ENCODE results near the gene IGBP1. TPM values are rescaled to one million over a fixed set of nuclear protein-coding genes. Genes with fewer than 3 reads are reported as not detected.
A peak's percentile ranks its signal among the peaks of the same experiment; 100 is the strongest.

IGBP1 gene
- total and polyA plus RNA-seq, 4 experiments from 2014 or later: 56.3 to 66.2 (median 60.8) TPM

DNA sequence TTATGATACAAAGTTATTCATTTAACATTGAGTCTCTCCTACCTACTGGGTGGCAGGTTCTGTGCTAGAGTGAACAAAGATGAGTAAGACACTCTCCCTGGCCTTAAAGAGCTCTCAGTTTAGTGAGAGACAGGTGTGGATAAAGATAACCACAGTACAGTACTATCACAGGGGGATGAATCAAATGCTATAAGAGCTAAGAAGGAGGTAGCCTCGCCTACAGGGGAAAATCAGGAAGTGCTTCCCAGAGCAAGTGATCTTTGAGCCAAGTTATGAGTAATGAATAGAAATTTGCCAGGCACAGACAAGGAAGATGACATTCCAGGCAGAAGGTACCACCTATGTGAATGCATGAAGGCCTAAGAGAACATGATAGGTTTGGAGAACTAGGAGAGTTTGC is 3.4 kb upstream of the IGBP1 start:
- CTCF ChIA-PET (ENCODE audit: partially characterized antibody): interaction anchor here (1.1 kb wide), 1 partner anchor 32 kb away, joined by 4 read pairs; no protein-coding TSS in a partner anchor

DNA sequence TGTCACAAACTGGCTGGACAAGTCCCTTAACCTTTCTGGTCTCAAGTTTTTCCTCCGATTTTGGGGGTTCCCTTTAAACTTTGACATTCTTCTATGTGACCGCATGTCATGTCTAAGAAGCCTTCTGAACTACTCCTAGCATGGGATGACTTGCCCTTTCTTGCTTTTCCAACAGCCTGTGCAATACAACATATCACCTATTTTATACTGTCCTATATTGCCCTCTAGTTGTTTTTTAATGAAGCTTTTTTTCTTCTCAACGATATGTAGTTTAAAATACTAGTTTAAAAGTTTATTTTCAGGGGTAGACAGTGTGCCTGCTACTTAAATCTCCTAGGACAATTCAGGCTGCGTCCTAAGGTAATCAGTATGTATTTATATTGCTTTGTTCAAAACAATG is 1.0 kb upstream of the IGBP1 start:
- Histone ChIP-seq H3K9me3 (ENCODE audit: control insufficient read depth in 1 of 2, low read length in 2 of 2) (no peaks in the 10 kb centered on the region), H3K4me3 (ENCODE audit: low read length in 2 of 2) (no peak overlapping the region), H3K27me3 (ENCODE audit: insufficient read depth, low read length) (no peaks in the 10 kb centered on the region), H3K27ac (ENCODE audit: low read depth, low read length) (no peak overlapping the region), H3K36me3 (ENCODE audit: insufficient read depth, low read length) (peaks cover 3% of the 10 kb centered on the region), H3K4me1 (ENCODE audit: insufficient read depth, low read length) (peaks cover 35% of the 10 kb centered on the region)
- H3K27ac Mint-ChIP-seq: peak overlapping the region; percentile 5 to 79 (median 39)
- H3K27me3 Mint-ChIP-seq: no peaks in the 10 kb centered on the region
- H3K4me3 Mint-ChIP-seq: peak overlapping the region in 7 of 8 donors; percentile 6 to 53 (median 35)
- POLR2A ChIA-PET (ENCODE audit: partially characterized antibody): interaction anchor here (1.9 to 2.6 kb wide), 2 partner anchors 302 to 624 kb away, joined by 8 to 16 read pairs; no protein-coding TSS in a partner anchor
- CTCF ChIA-PET (ENCODE audit: partially characterized antibody): interaction anchor here (1.6 to 2.2 kb wide), 3 partner anchors 10 to 303 kb away, joined by 5 to 9 read pairs (median 7); no protein-coding TSS in a partner anchor
- DNase-seq: no peak
- no peaks in the 10 kb centered on the region for H3K9me3 Mint-ChIP-seq
- intact Hi-C loops (cut with micrococcal nuclease): loop anchor here (1.0 to 10.0 kb wide), 4 partner anchors 320 to 1627 kb away; partner anchors contain the start of gene PJA1
- H3K36me3 Mint-ChIP-seq: peaks cover 0 to 25% of the 10 kb centered on the region in 2 donors
- H3K4me1 Mint-ChIP-seq: peaks cover 16 to 35% (median 22%) of the 10 kb centered on the region in 4 donors

More for the DNA sequence above, 3.4 kb upstream of the IGBP1 start:
- Mint-ChIP-seq H3K36me3 (peaks cover 0 to 12% of the 10 kb centered on the region in 2 donors), H3K4me3 (no peak overlapping the region), H3K9me3 (no peaks in the 10 kb centered on the region), H3K27ac (no peak overlapping the region), H3K4me1 (peaks cover 7 to 20% (median 9%) of the 10 kb centered on the region in 4 donors), H3K27me3 (no peaks in the 10 kb centered on the region)
- intact Hi-C loops (cut with micrococcal nuclease): loop anchor here (5.0 to 10.0 kb wide), 3 partner anchors 322 to 1625 kb away; partner anchors contain the start of gene PJA1
- no peaks in the 10 kb centered on the region for H3K9me3 ChIP-seq (ENCODE audit: control insufficient read depth in 1 of 2, low read length in 2 of 2)
- peaks cover under 1% of the 10 kb centered on the region for H3K36me3 ChIP-seq (ENCODE audit: insufficient read depth, low read length)
- DNase-seq: no peak
- no peak overlapping the region for H3K27ac ChIP-seq (ENCODE audit: low read depth, low read length)
- no peak overlapping the region for H3K4me3 ChIP-seq (ENCODE audit: low read length in 2 of 2)
- peaks cover 19% of the 10 kb centered on the region for H3K4me1 ChIP-seq (ENCODE audit: insufficient read depth, low read length)
- POLR2A ChIA-PET (ENCODE audit: partially characterized antibody): no interaction called here
- H3K27me3 ChIP-seq (ENCODE audit: insufficient read depth, low read length): no peaks in the 10 kb centered on the region

DNA sequence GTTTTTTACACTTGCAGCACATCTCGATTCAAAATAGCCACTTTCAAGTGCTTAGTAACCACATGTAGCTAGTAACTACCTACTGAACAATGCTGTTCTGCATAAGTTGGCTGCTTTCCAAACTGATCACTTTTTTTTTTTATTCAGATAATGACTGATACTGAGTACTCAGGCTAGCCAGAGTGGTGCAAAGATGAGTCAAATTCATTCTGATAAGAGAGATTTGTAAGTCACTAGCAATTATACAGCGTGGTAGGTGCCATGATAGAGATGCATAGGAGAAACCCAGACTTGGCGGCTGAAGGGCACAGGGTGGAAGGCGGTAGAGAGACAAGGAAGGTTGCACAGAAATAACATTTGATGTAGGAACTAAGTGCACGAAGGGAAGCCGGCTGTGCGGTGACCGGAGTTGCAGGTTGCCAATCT is 357 bp upstream of the IGBP1 start:
- Mint-ChIP-seq H3K4me3 (peak overlapping the region; percentile 87 to 99 (median 98)), H3K4me1 (peaks cover 16 to 38% (median 22%) of the 10 kb centered on the region in 4 donors), H3K9me3 (no peaks in the 10 kb centered on the region), H3K27me3 (no peaks in the 10 kb centered on the region), H3K27ac (peak overlapping the region; percentile 84 to 99 (median 98)), H3K36me3 (peaks cover 0 to 28% of the 10 kb centered on the region in 2 donors)
- peaks cover 3% of the 10 kb centered on the region for H3K36me3 ChIP-seq (ENCODE audit: insufficient read depth, low read length)
- ChIA-PET CTCF (ENCODE audit: partially characterized antibody) (interaction anchor here (1.0 to 2.2 kb wide), 7 partner anchors 10 to 1305 kb away, joined by 3 to 9 read pairs (median 6); partner anchors contain the start of genes KIF4A and PDZD11), POLR2A (ENCODE audit: partially characterized antibody) (interaction anchor here (0.5 to 2.6 kb wide), 10 partner anchors 17 to 1968 kb away, joined by 3 to 16 read pairs (median 6); partner anchors contain the start of genes EFNB1, KIF4A, PDZD11 and PJA1)
- peak in 1 of 5 donors; percentile 42 for DNase-seq
- H3K27me3 ChIP-seq (ENCODE audit: insufficient read depth, low read length): no peaks in the 10 kb centered on the region
- peaks cover 35% of the 10 kb centered on the region for H3K4me1 ChIP-seq (ENCODE audit: insufficient read depth, low read length)
- peak overlapping the region; percentile 77 for H3K27ac ChIP-seq (ENCODE audit: low read depth, low read length)
- no peaks in the 10 kb centered on the region for H3K9me3 ChIP-seq (ENCODE audit: control insufficient read depth in 1 of 2, low read length in 2 of 2)
- peak overlapping the region; percentile 89 to 90 for H3K4me3 ChIP-seq (ENCODE audit: low read length in 2 of 2)
- intact Hi-C loops (cut with micrococcal nuclease): loop anchor here (1.0 to 10.0 kb wide), 8 partner anchors 64 to 1628 kb away; partner anchors contain the start of genes EFNB1 and PJA1

DNA sequence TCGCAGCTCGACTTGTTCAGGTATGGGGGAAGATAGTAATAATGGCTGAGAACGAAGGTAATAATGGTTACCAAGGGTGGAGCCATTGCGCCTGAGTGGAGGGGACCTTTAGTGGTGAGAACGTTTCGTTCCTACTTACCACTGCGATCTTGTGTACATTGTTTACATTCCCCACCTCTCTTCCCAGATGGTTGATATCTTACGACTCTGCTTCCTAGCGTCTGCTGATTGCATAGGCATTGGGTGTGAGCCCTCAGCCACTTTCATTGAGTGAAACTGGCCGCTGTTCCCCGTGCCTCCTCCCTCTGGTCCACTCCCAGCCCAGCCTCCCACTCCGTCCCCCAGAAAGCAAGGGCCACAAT is 850 bp downstream of the IGBP1 start:
- Histone ChIP-seq H3K36me3 (ENCODE audit: insufficient read depth, low read length) (peaks cover 3% of the 10 kb centered on the region), H3K4me1 (ENCODE audit: insufficient read depth, low read length) (peaks cover 35% of the 10 kb centered on the region), H3K27ac (ENCODE audit: low read depth, low read length) (peak overlapping the region; percentile 77), H3K4me3 (ENCODE audit: low read length in 2 of 2) (peak overlapping the region; percentile 89 to 90), H3K9me3 (ENCODE audit: control insufficient read depth in 1 of 2, low read length in 2 of 2) (no peaks in the 10 kb centered on the region), H3K27me3 (ENCODE audit: insufficient read depth, low read length) (no peaks in the 10 kb centered on the region)
- Mint-ChIP-seq H3K4me1 (peaks cover 16 to 38% (median 21%) of the 10 kb centered on the region in 4 donors), H3K4me3 (peak overlapping the region; percentile 87 to 99 (median 98)), H3K9me3 (no peaks in the 10 kb centered on the region), H3K36me3 (peaks cover 0 to 29% of the 10 kb centered on the region in 2 donors), H3K27ac (peak overlapping the region; percentile 84 to 99 (median 98)), H3K27me3 (no peaks in the 10 kb centered on the region)
- POLR2A ChIA-PET (ENCODE audit: partially characterized antibody): interaction anchor here (0.8 to 2.6 kb wide), 9 partner anchors 10 to 1305 kb away, joined by 3 to 16 read pairs (median 5); partner anchors contain the start of genes EFNB1, KIF4A, PDZD11 and PJA1
- CTCF ChIA-PET (ENCODE audit: partially characterized antibody): interaction anchor here (0.9 to 2.2 kb wide), 7 partner anchors 37 to 1306 kb away, joined by 3 to 9 read pairs (median 6); partner anchors contain the start of genes KIF4A and PDZD11
- no peak for DNase-seq
- intact Hi-C loops (cut with micrococcal nuclease): loop anchor here (5.0 to 10.0 kb wide), 3 partner anchors 318 to 1629 kb away; partner anchors contain the start of gene PJA1

DNA sequence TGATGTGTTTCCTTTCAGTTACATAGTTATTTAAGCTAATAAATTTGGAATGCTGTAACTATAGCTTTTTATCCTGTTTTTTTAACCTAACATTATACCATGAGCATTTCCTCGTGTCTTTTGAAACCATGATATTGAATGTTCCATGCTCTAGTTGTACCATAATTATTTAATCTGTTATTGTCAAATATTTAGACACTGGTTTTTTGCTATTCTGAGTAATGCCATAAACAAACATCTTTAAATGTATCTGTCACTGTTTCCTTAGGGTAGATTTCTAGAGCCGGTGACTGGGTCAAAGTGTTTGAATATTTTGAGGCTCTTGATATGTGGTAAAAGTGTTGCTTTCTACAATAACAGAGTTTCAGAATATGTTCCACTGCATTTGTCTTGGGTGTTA is 5.4 kb downstream of the IGBP1 start:
- no peaks in the 10 kb centered on the region for H3K27me3 Mint-ChIP-seq
- Histone ChIP-seq H3K4me1 (ENCODE audit: insufficient read depth, low read length) (peaks cover 23% of the 10 kb centered on the region), H3K27ac (ENCODE audit: low read depth, low read length) (no peak overlapping the region), H3K4me3 (ENCODE audit: low read length in 2 of 2) (no peak overlapping the region), H3K9me3 (ENCODE audit: control insufficient read depth in 1 of 2, low read length in 2 of 2) (no peaks in the 10 kb centered on the region), H3K27me3 (ENCODE audit: insufficient read depth, low read length) (no peaks in the 10 kb centered on the region), H3K36me3 (ENCODE audit: insufficient read depth, low read length) (peaks cover 3% of the 10 kb centered on the region)
- CTCF ChIA-PET (ENCODE audit: partially characterized antibody): interaction anchor here (0.7 kb wide), 1 partner anchor 1044 kb away, joined by 3 read pairs; no protein-coding TSS in a partner anchor
- H3K27ac Mint-ChIP-seq: no peak overlapping the region
- H3K4me3 Mint-ChIP-seq: no peak overlapping the region
- intact Hi-C loops (cut with micrococcal nuclease): loop anchor here (10.0 kb wide), 2 partner anchors 974 to 1634 kb away; partner anchors contain the start of gene PJA1
- H3K4me1 Mint-ChIP-seq: peaks cover 17 to 36% (median 27%) of the 10 kb centered on the region in 4 donors
- POLR2A ChIA-PET (ENCODE audit: partially characterized antibody): no interaction called here
- DNase-seq: no peak
- H3K36me3 Mint-ChIP-seq: peaks cover 0 to 45% of the 10 kb centered on the region in 2 donors
- no peaks in the 10 kb centered on the region for H3K9me3 Mint-ChIP-seq

DNA sequence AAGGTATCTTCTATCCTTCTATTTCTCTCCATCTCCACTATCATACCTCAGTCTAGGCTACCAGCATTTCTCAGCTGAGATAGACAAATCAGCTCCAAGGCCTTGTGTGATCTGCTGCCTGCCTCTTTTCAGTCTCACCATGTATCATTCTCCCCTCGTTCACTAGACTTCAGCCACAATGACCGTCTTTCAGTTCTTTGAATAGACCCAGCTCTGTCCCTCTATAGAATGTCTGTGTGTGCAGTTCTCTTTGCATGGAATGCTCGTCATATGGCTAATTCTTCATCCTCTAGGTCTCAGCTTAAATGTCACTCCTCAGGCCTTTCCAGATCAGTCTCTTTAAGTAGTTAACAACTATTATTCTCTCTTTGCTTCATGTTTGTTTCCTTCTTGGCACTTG is 6.5 kb downstream of the IGBP1 start:
- CTCF ChIA-PET (ENCODE audit: partially characterized antibody): no interaction called here
- Mint-ChIP-seq H3K36me3 (peaks cover 0 to 37% of the 10 kb centered on the region in 2 donors), H3K27me3 (no peaks in the 10 kb centered on the region), H3K4me3 (peak overlapping the region in 1 of 8 donors; percentile 29), H3K9me3 (peaks cover 0 to 2% (median 0%) of the 10 kb centered on the region in 8 donors), H3K27ac (no peak overlapping the region), H3K4me1 (peaks cover 14 to 25% (median 22%) of the 10 kb centered on the region in 4 donors)
- intact Hi-C loops (cut with micrococcal nuclease): loop anchor here (10.0 kb wide), 2 partner anchors 975 to 1635 kb away; partner anchors contain the start of gene PJA1
- POLR2A ChIA-PET (ENCODE audit: partially characterized antibody): no interaction called here
- H3K27ac ChIP-seq (ENCODE audit: low read depth, low read length): no peak overlapping the region
- no peak for DNase-seq
- H3K4me1 ChIP-seq (ENCODE audit: insufficient read depth, low read length): peaks cover 16% of the 10 kb centered on the region
- H3K36me3 ChIP-seq (ENCODE audit: insufficient read depth, low read length): peaks cover 3% of the 10 kb centered on the region
- H3K27me3 ChIP-seq (ENCODE audit: insufficient read depth, low read length): no peaks in the 10 kb centered on the region
- H3K9me3 ChIP-seq (ENCODE audit: control insufficient read depth in 1 of 2, low read length in 2 of 2): no peaks in the 10 kb centered on the region
- no peak overlapping the region for H3K4me3 ChIP-seq (ENCODE audit: low read length in 2 of 2)

DNA sequence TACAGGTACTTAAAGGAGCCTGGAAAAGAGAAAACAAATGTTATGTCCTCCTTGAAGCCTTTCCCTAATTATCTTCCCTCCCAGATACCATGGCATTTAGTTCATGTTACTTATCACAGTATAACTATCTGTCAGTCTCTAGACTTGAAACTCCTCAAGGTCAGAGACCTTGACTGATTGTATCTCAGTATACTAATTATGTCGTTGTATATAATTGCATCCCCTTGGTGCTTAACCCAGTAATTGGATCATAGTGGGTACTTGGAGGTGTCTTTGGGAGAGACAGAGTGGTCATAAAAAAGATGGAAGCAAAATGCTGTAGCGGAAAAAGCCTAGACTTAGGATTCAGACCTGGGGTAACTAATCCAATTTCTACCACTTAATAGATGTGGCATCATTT is 8.1 kb downstream of the IGBP1 start:
- no peaks in the 10 kb centered on the region for H3K27me3 ChIP-seq (ENCODE audit: insufficient read depth, low read length)
- Mint-ChIP-seq H3K4me3 (no peak overlapping the region), H3K4me1 (peaks cover 9 to 14% (median 12%) of the 10 kb centered on the region in 4 donors), H3K27ac (peak overlapping the region in 1 of 7 donors; percentile 54), H3K9me3 (peaks cover 0 to 2% (median 0%) of the 10 kb centered on the region in 8 donors), H3K27me3 (no peaks in the 10 kb centered on the region), H3K36me3 (peaks cover 0 to 30% of the 10 kb centered on the region in 2 donors)
- H3K4me1 ChIP-seq (ENCODE audit: insufficient read depth, low read length): peaks cover under 1% of the 10 kb centered on the region
- H3K4me3 ChIP-seq (ENCODE audit: low read length in 2 of 2): no peak overlapping the region
- intact Hi-C loops (cut with micrococcal nuclease): no loop called here
- H3K36me3 ChIP-seq (ENCODE audit: insufficient read depth, low read length): no peaks in the 10 kb centered on the region
- ChIA-PET CTCF (ENCODE audit: partially characterized antibody) (no interaction called here), POLR2A (ENCODE audit: partially characterized antibody) (no interaction called here)
- no peaks in the 10 kb centered on the region for H3K9me3 ChIP-seq (ENCODE audit: control insufficient read depth in 1 of 2, low read length in 2 of 2)
- DNase-seq: no peak
- H3K27ac ChIP-seq (ENCODE audit: low read depth, low read length): no peak overlapping the region

Measured in CD4-positive, alpha-beta memory T cell (primary cell).